Measurements from ENCODE around the gene MRFAP1.

MRFAP1 gene

GRCh38 chr4:6640292-6641163, at the start of gene MRFAP1:
TSS of gene MRFAP1 (plus strand) at chr4:6640685. CDS start at chr4:6640863, 178 bp downstream.
- DNase-seq = peak; percentile 94

GRCh38 chr4:6591313-6591712, 49.2 kb upstream of the MRFAP1 start:
- peak; percentile 35 for DNase-seq

GRCh38 chr4:6591781-6592180, 48.7 kb upstream of the MRFAP1 start:
- no peak for DNase-seq

- no peak for DNase-seq
Observed at GRCh38 chr4:6592804-6593563, 47.5 kb upstream of the MRFAP1 start.

GRCh38 chr4:6594341-6594740, 46.1 kb upstream of the MRFAP1 start:
- no peak for DNase-seq

- no peak for DNase-seq
Observed at GRCh38 chr4:6594826-6595355, 45.6 kb upstream of the MRFAP1 start.

GRCh38 chr4:6595897-6596537, 44.5 kb upstream of the MRFAP1 start:
- DNase-seq = no peak

GRCh38 chr4:6596948-6597347, 43.5 kb upstream of the MRFAP1 start:
- no peak for DNase-seq

GRCh38 chr4:6598127-6598526, 42.4 kb upstream of the MRFAP1 start:
- DNase-seq = no peak

- no peak for DNase-seq
Observed at GRCh38 chr4:6598641-6599040, 41.8 kb upstream of the MRFAP1 start.

GRCh38 chr4:6601661-6602250, 38.7 kb upstream of the MRFAP1 start:
- no peak for DNase-seq

- DNase-seq = no peak
Observed at GRCh38 chr4:6602289-6602688, 38.2 kb upstream of the MRFAP1 start.

- DNase-seq = no peak
Observed at GRCh38 chr4:6603128-6603527, 37.4 kb upstream of the MRFAP1 start.

GRCh38 chr4:6605114-6605513, 35.4 kb upstream of the MRFAP1 start:
- no peak for DNase-seq

- no peak for DNase-seq
Observed at GRCh38 chr4:6605605-6606004, 34.9 kb upstream of the MRFAP1 start.

GRCh38 chr4:6606465-6607235, 33.8 kb upstream of the MRFAP1 start:
- DNase-seq = no peak

GRCh38 chr4:6607368-6608055, 33.0 kb upstream of the MRFAP1 start:
- DNase-seq = no peak

GRCh38 chr4:6608758-6609414, 31.6 kb upstream of the MRFAP1 start:
- no peak for DNase-seq

GRCh38 chr4:6609415-6610079, 30.9 kb upstream of the MRFAP1 start:
- DNase-seq = no peak

- no peak for DNase-seq
Observed at GRCh38 chr4:6610856-6611430, 29.5 kb upstream of the MRFAP1 start.

All from CD4-positive, alpha-beta T cell treated with Interleukin-15 for 1 hour (primary cell).